ENCODE data around the gene PADI4.

DNA sequence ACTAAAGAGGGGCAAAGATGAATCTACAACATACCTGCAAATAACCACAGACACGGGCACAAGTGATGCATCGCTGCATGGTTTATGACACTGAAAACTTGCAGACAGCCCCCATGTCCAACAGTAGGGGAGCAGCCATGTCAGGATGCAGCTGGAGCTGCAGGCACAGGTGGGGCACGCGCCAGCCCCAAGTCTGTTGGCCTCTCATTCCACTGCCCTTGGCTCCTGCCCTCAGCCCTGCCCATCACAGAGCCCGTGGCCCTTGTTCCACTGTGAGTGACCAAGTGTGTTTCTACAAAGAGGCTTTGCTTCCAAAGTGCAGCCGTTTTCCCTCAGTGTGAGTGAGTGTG lies 3.2 kb upstream of the PADI4 start:
- no peak for TF ChIP-seq POLR2A (IDR thresholded peaks at IDR 0.05)
- no peak for TF ChIP-seq CTCF (IDR thresholded peaks at IDR 0.05)
